Activated T-helper 1 cell treated with anti-CD3 and anti-CD28 coated beads, Interleukin-2, amount 50 U/mL, for 16 hours (primary cell): ENCODE data around the gene DCPS.
A peak's percentile ranks its signal among the peaks of the same experiment; 100 is the strongest.
"Not testable (repeated sequence)": the region's sequence is repeated elsewhere in the genome, so short reads cannot be mapped to it uniquely, and the experiment has no call there.

ENCODE experiments used
- DNase-seq, 2 donors: peaks; one replicate each; pipeline ENCODE4 v3.0.0-alpha.2; 2020; ENCODE audit warnings: low read depth in 1 of 2, low spot score in 1 of 2

DCPS gene

DNA sequence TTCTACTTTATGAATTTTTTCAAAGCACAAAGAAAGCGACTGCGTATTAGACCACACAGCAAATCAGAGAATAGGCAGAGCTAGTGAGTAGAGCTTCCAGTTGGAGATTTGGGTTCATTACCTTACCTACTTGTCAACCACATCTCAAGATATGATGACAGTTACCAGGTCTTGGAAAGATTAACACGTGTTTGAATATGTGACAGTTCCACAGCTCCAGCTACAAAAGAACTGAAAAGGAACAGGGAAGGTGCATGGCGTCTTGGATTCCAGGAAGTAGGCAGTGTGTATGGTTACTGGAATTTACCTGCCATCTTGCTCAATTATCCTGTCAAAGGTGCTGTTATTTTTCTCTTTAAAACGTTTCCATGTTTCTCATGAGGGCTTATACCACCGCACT is 15.6 kb upstream of the DCPS start:
- no peak for DNase-seq

DNA sequence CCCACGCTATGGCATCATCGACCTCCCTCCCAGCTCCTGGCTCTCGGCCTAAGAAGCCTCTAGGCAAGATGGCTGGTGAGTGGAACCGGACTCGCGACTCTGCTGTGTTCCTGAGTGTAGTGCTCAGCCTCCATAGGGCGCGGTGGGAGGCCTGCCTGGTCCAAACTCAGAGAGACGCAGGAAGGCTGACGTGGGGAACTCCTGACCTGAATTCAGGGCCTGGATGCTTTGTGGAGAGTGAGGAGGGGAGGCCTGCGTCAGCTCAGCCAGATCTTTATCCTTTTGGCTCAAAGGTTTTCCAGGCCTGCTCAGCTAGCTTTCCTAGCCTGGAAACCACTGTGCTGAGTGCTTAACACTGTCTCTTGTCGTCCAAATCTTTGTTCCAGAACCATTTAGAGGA is 13.0 kb upstream of the DCPS start:
- DNase-seq: no peak

DNA sequence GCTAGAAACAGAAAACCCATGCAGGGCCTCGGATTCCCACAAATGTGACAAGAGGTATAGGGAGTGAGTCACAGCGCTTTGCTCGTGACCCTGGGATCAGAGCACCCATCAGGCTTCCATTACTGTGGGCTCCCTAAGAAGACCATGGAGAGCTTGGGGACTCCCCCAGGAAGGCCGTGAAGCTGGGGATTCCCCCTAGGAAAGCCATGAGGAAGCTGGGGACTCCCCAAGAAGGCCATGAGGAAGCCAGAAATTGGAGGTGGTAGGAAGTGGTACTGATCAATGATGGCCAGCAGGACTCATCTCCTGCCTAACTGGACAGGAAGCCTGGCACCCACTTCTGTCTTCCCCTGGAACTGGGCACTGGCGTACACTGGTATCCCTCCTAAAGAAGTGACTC is 10.1 kb upstream of the DCPS start:
- no peak for DNase-seq

DNA sequence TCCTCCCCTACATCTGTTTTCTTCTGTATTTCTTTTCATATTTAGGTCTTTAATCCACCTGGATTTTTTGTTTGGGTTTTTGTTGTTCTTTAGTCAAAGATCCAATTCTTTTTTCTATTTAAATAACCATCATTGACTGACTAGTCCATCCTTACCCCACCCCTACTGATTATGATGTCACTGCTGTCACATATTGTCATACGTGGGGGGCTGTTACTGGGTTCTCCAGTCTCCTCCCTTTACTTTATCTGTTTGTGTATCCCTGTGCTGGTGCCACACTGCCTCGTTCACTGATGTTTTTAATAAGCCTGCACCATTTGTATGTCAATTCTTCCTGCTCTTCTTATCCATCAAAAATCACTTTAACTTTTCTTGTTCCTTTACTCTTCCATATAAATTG is 6.9 kb upstream of the DCPS start:
- no peak for DNase-seq

DNA sequence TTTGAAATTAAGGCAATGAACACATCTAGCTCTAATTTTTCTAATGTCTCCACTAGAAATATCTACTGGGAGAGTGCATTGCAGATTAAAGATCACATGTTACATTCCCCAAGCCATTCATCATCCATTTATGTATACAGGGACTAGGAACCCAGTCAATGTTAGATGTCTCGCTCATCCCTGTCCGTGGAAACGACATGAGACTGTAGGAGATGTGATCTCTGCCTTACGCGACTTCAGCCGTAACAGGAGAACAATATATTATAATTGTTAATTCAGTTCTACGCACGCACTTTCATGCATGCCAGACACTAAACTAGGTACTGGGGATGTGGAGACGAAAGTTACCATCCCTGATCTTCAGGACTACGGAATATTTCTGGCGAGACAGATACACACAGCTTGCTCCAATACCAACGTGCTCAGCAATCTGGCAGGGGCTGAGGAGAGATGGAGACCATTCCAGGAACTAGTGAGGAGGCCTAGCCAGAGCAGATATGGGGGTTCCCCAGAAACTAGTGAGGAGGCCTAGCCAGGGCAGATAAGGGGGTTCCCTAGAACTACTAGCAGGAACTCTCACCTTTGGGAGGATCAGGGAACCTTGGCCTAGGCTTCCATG is 706 bp downstream of the DCPS start:
- DNase-seq: no peak

DNA sequence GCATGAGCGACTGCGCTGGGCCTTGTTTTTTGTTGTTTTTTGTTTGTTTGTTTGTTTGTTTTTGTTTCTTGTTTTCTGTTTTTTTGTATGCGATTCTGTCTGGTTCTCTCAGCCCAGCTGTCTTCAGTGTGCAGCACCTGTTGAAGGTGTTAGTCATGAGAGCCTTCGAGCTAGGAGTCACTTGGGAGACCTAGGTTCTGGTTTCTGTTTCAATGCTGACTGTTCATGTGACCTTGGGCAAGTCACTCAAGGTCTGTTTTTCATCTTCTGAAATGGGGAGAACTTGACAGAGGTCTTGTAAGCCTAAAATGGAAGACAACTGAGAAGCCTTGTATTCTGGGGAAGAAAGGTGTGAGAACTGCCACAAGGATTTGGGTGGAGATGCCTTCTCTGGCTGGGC is 1.8 kb downstream of the DCPS start:
- DNase-seq: no peak

DNA sequence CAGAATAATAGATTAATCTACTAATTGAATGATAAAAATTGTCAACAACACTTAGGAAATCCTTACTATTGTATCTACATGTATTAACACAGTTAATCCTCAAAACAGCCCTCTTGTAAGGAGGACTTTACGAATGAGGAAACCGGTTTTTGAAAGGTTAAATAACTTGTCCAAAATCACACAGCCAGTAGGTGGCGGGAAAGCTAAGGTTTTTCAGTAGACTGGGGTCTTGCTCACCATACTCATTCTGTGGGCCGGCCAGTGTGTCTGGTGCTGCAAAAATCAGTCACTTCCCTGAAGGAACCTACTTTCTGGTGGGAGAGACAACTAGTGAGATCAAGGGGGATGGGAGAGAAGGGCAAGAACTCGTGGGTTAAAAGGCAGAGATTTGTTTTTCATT is 3.8 kb downstream of the DCPS start:
- DNase-seq: no peak

DNA sequence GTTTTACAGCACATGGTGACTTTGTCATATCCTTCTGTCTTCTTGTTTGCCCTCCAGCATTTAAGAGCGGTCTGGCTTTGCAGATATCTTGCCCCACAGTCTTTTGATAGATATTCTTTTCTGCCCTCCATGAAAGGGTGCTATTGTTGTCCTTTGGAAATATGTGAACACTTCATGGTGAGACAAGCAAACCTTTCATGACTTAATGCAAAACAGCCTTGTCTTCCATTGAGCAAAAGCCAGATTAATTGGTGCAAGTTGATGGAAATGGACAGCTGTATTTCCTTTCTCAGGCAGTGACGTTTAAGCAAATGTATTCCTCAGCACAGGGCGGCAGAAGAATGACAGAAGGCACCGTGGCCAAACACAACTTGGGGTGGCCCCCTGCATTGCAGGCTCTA is 4.4 kb downstream of the DCPS start:
- no peak for DNase-seq

DNA sequence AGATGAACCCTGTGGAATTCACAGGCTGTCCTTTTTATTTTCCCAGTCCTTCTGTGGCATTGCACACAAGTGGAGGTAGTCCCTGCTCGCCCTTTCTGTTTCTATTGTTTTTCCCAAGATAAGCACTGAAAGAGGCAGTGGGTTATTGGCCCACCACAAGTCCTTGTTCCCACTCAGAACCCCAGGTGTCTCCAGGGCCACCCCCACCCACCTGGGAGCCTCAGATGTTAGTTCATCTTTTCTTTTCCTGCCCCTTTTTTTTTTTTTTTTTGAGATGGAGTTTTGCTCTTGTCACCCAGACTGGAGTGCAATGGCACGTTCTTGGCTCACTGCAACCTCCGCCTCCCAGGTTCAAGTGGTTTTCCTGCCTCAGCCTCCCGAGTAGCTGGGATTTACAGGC is 4.9 kb downstream of the DCPS start:
- not testable (repeated sequence) for DNase-seq

DNA sequence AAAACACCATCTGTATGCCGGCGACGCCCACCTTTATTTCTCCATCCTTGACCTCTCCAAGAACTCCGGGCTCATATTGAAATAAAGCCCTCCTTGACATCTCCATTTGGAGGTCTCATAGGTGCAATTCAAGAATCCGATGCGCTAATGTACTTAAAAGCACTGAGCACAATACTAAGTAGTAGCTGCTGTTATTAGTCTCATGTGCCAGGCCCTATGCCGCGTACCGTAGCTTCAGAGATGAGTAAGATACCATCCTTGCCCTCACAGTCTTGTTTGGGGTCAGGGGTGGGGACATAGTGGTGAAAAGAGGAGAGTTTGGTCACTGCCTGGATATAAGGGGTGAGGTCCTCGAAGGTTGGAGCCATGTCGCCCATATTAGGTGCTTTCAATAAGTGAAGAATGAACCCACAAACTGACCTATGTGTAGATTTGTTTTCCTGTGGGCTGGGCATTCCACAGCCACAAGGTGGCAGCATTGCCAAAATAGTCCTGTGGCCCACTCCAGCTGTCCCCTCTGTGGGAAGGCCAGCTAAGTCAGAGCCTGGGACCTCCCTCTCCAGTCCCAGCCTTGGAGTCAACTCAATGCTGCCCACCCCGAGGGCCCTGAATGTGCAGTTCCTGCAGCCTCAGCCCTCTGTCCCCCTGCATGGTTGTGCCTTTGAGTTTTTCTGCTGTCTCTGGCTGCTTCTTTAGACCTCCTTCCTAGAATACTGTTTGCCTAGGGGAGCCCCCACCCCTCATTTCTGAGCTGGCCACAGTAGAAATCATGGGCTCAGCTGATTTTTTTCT is 6.5 kb downstream of the DCPS start:
- DNase-seq: peak; percentile 18 to 27

DNA sequence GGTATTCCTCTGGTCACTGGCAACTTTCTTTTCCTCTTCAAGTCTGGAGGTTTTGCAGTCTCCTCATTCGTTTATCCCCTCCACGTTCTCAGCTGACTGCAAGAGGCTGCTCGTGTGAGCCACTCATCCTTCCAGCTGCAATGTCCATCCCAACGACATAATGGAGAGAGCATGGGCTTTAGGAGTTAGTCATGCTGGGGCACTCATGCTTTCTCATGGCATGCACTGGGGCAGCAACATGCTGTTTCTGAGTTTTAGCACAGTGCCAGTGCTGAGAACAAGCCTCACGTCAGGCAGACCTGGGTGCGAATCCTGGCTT is 7.1 kb downstream of the DCPS start:
- no peak for DNase-seq

DNA sequence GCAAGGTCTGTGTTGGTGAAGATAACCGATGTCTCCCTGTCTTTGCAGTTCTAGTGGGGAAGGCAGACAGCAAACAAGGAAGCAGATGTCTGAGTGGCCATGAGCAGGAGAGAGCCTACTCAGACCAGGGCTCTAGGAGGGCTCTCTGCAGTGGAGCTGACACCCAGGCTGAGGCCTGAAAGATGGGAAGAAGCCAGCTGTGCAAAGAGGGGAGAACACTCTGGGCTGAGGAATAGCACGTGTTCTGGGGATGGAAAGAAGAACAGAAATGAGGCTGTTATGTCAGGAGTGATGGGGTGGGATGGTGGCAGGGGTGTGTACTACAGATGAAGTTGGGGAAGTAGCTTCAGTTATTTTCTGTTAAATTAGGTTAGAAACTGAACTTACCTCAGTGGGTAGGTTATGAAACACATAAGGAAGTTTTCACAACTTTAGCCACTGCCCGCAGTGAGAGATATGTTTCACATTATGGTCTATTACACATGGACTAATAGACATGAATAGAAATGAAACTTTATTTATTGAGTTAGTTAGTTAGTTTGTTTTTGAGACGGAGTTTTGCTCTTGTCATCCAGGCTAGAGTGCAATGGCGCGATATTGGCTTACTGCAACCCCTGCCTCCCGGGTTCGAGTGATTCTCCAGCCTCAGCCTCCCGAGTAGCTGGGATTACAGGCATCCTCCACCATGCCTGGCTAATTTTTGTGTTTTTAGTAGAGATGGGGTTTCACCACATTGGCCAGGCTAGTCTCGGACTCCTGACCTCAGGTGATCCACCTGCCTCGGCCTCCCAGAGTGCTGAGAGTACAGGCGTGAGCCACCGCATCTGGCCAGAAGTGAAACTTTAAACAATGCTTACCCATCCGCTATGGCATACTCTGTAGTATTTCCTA is 7.8 kb downstream of the DCPS start:
- no peak for DNase-seq

DNA sequence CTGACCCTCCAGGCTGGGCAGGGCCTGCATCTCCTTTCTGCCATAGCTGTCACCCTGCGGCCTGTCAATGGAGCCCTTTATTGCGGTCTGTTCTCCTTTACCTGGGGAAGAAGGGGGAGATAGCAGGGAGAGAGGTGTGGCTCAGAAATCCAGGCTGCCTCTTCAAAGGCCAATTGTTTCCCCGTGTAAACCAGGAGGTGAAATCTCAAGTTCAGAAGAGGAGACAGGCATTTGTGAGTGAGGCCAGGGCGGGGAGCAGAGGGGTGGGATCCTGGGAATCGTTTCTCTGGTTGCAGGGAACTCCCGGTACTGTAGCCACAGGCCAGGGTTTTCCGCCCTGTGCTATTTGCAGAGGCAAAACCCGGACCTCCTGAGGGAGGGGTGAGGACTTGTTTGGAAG is 9.1 kb downstream of the DCPS start:
- DNase-seq: no peak

DNA sequence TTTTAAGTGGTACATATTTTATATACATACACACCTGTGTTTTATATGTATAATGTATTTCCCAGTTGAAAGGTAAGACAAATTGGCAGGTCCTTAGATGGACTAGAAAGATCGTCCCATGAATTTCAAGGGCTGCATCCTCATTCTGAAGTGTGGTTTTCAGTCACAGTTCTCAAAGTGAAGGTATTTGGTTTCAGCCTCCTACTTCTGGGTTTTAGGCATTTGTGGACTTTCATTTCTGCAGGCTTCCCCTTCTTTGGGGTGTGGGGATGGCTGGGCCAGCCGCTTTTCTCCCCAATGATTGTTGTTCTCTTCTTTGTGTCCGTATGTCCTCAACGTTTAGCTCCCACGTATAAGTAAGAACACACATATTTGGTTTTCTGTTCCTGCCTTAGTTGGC is 10.0 kb downstream of the DCPS start:
- DNase-seq: no peak

DNA sequence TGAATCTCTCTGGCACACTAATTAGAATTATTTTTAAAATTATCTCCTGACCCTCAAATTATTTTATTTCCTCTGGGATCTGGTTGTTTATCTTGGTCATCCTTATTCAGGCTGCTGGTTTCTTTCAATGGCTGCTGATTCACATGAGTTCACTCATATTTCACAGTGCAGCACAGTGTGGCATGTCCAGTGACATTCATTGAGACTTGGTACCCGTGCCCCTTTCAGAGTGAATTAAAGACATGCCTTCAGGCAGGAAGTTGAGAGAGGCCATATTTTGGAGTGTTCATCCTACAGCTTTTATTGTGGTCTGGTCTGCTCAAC is 13.5 kb downstream of the DCPS start:
- no peak for DNase-seq

DNA sequence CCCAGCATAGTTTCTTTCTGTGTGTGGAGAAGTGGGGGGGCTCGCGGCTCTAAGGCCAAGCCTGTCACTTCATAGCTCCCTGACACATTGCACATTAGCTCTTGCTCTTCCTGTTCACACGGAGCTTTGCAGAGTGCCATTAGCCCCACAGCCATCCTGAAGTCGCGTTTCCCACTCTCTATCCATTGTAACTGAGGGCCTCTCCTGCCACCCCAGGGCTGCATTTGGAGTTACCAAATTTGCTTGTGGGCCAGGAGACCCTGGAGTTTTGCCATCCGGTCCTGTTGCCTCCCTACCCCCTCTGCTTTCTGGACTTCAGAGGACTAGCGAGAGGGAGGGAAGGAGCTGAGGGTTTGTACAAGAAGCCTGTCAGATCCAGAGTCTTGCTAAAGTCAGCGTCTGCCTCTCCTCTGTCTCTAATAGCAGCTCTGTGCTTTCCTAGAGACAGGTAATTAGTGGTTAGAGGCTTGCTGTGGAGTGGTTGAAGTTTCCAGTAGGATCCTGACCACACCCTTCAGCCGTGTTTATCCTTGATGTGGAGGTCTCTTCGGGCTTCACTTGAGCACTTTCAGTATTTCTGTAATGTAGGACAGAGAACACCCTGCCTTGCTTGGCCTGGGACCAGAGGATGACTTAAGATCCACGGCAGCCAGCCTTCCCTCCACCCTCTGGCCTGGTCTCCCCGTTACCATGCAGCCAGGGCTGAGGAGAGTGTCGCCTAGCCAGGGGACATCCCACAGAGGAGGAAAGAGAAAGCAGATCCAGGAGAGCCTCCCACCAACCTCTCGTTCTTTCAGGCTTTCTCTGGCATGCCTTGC is 14.1 kb downstream of the DCPS start:
- no peak for DNase-seq

DNA sequence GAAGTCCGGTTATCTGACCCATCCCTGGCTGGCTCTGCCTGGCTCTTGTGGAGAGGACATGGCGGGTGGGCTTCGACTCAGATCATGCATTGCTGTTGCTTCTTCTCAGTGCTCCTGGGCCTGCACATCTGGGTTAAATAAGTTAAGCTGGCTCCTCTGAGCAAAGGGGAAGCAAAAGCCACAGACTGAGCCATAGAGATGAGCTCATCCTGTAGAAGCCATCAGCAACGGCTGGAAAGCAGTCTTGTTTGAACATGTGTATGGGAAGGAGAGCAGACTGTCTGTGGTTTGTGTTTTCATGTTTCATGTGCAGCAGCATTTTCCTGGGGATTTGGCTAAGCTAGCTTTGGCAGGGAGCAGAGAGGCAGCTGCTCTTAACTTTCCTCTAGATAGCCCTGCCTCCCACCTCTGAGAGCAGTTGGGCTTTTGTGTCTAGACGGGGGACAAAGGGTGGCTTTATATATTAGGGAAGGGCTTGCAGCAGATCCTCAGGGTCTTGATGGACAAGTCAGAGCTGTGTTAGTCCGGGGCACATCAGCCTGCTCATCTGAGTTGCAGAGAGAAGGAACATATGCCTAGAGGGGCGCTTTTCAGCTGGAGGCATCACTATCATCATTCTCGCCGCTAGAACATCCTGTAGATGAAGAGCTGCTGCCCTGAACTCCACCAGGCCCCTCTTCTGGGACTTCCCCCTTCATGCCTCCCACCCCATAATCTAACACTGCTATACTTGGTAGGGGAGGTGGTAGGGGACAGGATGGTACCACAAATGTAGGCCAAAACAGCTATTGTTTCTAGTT is 14.9 kb downstream of the DCPS start:
- no peak for DNase-seq

DNA sequence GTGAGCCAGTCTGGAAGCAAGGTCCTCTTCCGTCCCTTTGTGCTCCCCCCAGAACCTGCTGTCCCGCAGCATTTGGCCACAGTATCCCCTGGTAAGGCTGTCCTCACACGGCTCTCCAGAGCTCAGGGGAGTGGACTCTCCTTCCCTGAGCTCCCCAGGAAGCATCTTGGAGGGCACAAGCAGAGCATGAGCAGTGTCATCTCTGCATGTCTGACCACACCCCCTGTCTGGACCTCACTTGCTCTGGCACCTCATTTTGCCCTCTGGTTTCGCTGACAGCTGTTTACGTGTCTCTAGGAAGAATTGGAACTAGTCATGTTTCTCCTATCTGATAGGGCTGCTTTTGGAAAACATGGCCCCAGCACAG is 15.5 kb downstream of the DCPS start:
- no peak for DNase-seq

DNA sequence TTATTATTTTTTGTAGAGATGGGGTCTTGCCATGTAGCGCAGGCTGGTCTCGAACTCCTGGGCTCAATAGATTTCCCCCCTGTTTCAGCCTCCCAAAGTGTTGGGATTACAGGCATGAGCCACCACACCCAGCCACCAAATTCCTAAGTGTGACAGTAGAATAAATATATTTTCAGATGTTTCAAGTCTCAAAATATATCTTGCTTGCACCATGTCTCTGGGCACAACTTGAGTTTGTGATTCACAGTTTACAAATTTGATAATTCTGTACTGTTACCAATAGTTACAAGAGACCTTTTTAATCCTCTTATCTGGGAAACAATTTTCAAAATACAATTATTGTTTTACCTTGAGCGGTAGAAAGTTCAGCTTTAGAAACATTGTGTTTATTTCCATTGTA is 19.1 kb downstream of the DCPS start:
- DNase-seq: no peak

DNA sequence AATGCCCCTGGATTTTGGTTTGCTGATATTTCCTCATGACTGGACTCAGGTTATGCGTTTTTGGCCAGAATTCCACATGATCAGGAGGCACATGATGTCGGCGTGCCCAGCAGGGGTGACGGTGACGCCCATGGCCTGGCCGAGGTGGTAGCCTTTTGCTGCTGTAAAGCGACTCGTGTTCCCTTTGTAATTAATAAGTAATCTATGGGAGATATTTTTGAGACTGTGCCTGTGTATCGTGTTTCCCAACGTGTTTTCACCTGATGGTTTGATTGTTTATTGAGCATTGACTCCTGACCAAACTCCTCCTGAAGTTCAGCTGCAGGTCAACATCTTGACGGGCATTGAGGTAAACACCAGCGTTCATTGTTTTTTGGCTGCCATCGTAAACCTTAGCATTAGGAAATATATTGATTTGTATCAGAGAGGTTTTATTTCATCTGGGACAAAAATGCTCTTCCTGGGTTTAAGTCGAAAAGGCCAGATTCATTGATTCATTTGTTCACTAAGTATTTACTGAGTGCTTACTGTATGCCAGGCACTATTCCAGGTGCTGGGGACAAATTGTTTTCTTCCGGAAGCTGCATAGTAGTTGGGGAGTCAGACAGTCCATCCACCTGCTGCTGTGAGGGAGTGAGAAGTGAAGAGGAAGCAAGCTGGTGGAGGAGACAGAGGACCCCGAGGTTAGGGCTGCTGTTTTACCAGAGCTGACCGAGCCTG is 23.6 kb downstream of the DCPS start:
- DNase-seq: no peak
